Endothelial cell of umbilical vein (primary cell): ENCODE results near the gene KHDRBS1. TPM values are rescaled to one million over a fixed set of nuclear protein-coding genes. Genes with fewer than 3 reads are reported as not detected.

ENCODE experiments used
- BruUV-seq: library from RNA; stranded (reverse); fragments of 400-500 nt; replicated peaks from 2 replicates; lab custom pipeline; 2021; lab: Mats Ljungman, UMichigan
- CTCF ChIA-PET: fragments of 300-600, 350-600 bp; sonication (Branson Sonifier 250); formaldehyde crosslinking; loops from one replicate; lab custom pipeline; 2021; ENCODE audit warnings: antibody characterized with exemption, inconsistent platforms; lab: Charles Lee
- POLR2A ChIA-PET: fragments of 300-600, 350-600 bp; sonication (Branson Sonifier 250); formaldehyde crosslinking; loops from one replicate; lab custom pipeline; 2021; ENCODE audit warnings: antibody characterized with exemption, inconsistent platforms; lab: Charles Lee
- DNase-seq: peaks from one replicate; pipeline ENCODE4 v3.0.0-alpha.2; 2011; ENCODE audit warnings: low read depth, low spot score
- FAIRE-seq: peaks from 2 replicates; lab custom pipeline; 2011; peaks lifted over from hg19 to GRCh38; lab: Jason Lieb, UNC
- H2AFZ ChIP-seq: 2 replicates; pipeline ENCODE4 v1.6.0; 2012; ENCODE audit warnings: low read depth, low read length, control low read depth, inconsistent platforms
- H3K27ac ChIP-seq: 2 replicates; pipeline ENCODE4 v1.5.1; 2011; ENCODE audit warnings: low read depth, mild to moderate bottlenecking, control low read depth, low read length, moderate library complexity; ENCODE audit not compliant: insufficient read depth
- H3K27me3 ChIP-seq, 2 experiments: 2 replicates each; pipeline versions ENCODE4 v1.6.0 to v1.6.1; 2011; ENCODE audit warnings: low read length in 2 of 2, mixed read lengths in 1 of 2; ENCODE audit not compliant: control insufficient read depth in 2 of 2, insufficient read depth in 2 of 2
- H3K36me3 ChIP-seq, 2 experiments: 2 replicates in 1 of 2; 3 replicates in 1 of 2; pipeline ENCODE4 v1.5.1; 2011; ENCODE audit warnings: low read length in 2 of 2, mild to moderate bottlenecking in 1 of 2, moderate library complexity in 1 of 2; ENCODE audit not compliant: control insufficient read depth in 2 of 2, insufficient read depth in 2 of 2; ENCODE audit errors: extremely low read depth in 1 of 2
- H3K4me1 ChIP-seq: 3 replicates; pipeline ENCODE4 v1.5.1; 2011; ENCODE audit warnings: mild to moderate bottlenecking, low read length; ENCODE audit not compliant: control insufficient read depth, insufficient read depth; ENCODE audit errors: extremely low read depth
- H3K4me2 ChIP-seq: 2 replicates; pipeline ENCODE4 v1.6.1; 2011; ENCODE audit warnings: low read length, control low read depth, mixed read lengths; ENCODE audit not compliant: insufficient read depth
- H3K4me3 ChIP-seq, 3 experiments: fragments of 200-600 bp in 1 of 3; sonication (generic), shearing (Covaris generic) in 1 of 3; replicated peaks in 1 of 3; 2 replicates each; pipeline ENCODE4 v1.5.1; 2011 to 2016; ENCODE audit warnings: control low read depth in 3 of 3, low read length in 3 of 3, mild to moderate bottlenecking in 2 of 3, inconsistent platforms in 1 of 3, low read depth in 1 of 3, moderate library complexity in 1 of 3; ENCODE audit not compliant: insufficient read depth in 1 of 3
- H3K79me2 ChIP-seq: 2 replicates; pipeline ENCODE4 v1.6.0; 2012; ENCODE audit warnings: low read length, inconsistent platforms; ENCODE audit not compliant: control insufficient read depth, insufficient read depth
- H3K9ac ChIP-seq: replicated peaks from 2 replicates; pipeline ENCODE3; 2011; ENCODE audit warnings: low read length, control low read depth; ENCODE audit not compliant: insufficient read depth; ENCODE audit errors: extremely low read depth
- H3K9me1 ChIP-seq: replicated peaks from 3 replicates; pipeline ENCODE4 v1.6.0; 2011; ENCODE audit warnings: mild to moderate bottlenecking, low read length; ENCODE audit not compliant: control insufficient read depth, insufficient read depth; ENCODE audit errors: extremely low read depth
- H3K9me3 ChIP-seq: replicated peaks from 2 replicates; pipeline ENCODE4 v1.5.1; 2012; ENCODE audit warnings: low read length, inconsistent platforms; ENCODE audit not compliant: control insufficient read depth, insufficient read depth
- H4K20me1 ChIP-seq: replicated peaks from 2 replicates; pipeline ENCODE3; 2011; ENCODE audit warnings: mild to moderate bottlenecking, low read length; ENCODE audit not compliant: control insufficient read depth, insufficient read depth; ENCODE audit errors: extremely low read depth
- CTCF ChIP-seq, 2 donors: IDR thresholded peaks; 1 replicate in 1 of 2; 2 replicates in 1 of 2; pipeline ENCODE4 v1.5.1; 2011; ENCODE audit warnings: low read length in 2 of 2, mild to moderate bottlenecking in 2 of 2, moderate library complexity in 2 of 2, control low read depth in 1 of 2, inconsistent platforms in 1 of 2, low read depth in 1 of 2; ENCODE audit not compliant: insufficient read depth in 1 of 2; ENCODE audit errors: extremely low read depth in 1 of 2
- FOS ChIP-seq: IDR thresholded peaks from 2 replicates; pipeline ENCODE4 v1.6.1; 2011; ENCODE audit warnings: mild to moderate bottlenecking, low read length, moderate library complexity, borderline replicate concordance; ENCODE audit not compliant: insufficient read depth
- JUN ChIP-seq: IDR thresholded peaks from 2 replicates; pipeline ENCODE4 v1.6.1; 2011; ENCODE audit warnings: borderline replicate concordance, low read depth; ENCODE audit not compliant: insufficient read length, insufficient read depth
- MAX ChIP-seq: IDR thresholded peaks from 2 replicates; pipeline ENCODE4 v1.6.1; 2011; ENCODE audit not compliant: insufficient read depth, insufficient read length
- POLR2A ChIP-seq: IDR thresholded peaks from 2 replicates; pipeline ENCODE4 v1.6.1; 2012; ENCODE audit warnings: low read depth, mild to moderate bottlenecking, control low read depth, low read length
- dilution Hi-C: fragments of 300-500 bp; cut with MboI; formaldehyde crosslinking; loops from one replicate; pipeline ENCODE4 v1.15.0; 2019; ENCODE audit warnings: low sequenced_read_pairs; ENCODE audit not compliant: extremely low pct_ligation_motif_present
- intact Hi-C: fragments of 100-400 bp; cut with micrococcal nuclease; formaldehyde crosslinking; loops from one replicate; pipeline ENCODE4 v1.10.0; 2022
- polyA plus RNA-seq, 4 experiments: library from polyadenylated mRNA; depleted of rRNA in 3 of 4; stranded (reverse) in 3 of 4; unstranded in 1 of 4; fragments of >200 nt; gene quantifications; 2 replicates each; pipeline versions ENCODE4 v1.2.1 to v1.2.3, GENCODE V29; 2011 to 2012; ENCODE audit warnings: missing spikeins in 1 of 4
- total RNA-seq: library from RNA; stranded (reverse); gene quantifications from 2 replicates; pipeline ENCODE4 v1.2.3, GENCODE V29; 2021

The KHDRBS1 gene
- total and polyA plus RNA-seq, 2 donors (not counting 3 experiments of a cell fraction or from before 2014, with no cell fraction given), result 43.4 to 194 TPM

GRCh38 chr1:31984419-31985347 lies 29.0 kb upstream of the KHDRBS1 start:
- DNase-seq (peak; percentile 64), FAIRE-seq (peak; percentile 76)
- Histone ChIP-seq H3K4me3 (no peak overlapping the region), H3K36me3 (no peaks in the 10 kb centered on the region), H3K27me3 (no peaks in the 10 kb centered on the region), H3K9ac (no peak overlapping the region), H2AFZ (peak overlapping the region; percentile 65), H3K4me1 (peaks cover 16% of the 10 kb centered on the region), H3K9me3 (no peaks in the 10 kb centered on the region), H4K20me1 (no peaks in the 10 kb centered on the region), H3K27ac (no peak overlapping the region), H3K4me2 (no peak overlapping the region), H3K79me2 (no peaks in the 10 kb centered on the region), H3K9me1 (no peaks in the 10 kb centered on the region)
- intact Hi-C loops, result no loop called here
- no TSS peak for BruUV-seq
- TF ChIP-seq CTCF (IDR thresholded peaks at IDR 0.05; ENCODE audit: extremely low read depth in 1 of 2, insufficient read depth in 1 of 2, low read depth in 1 of 2, low read length in 2 of 2) (no peak), JUN (no peak), POLR2A (no peak), MAX (no peak), FOS (peak; percentile 61)
- ChIA-PET CTCF (interaction anchor here (0.8 to 2.5 kb wide), 4 partner anchors 19 to 29 kb away, joined by 3 to 14 read pairs (median 6); no protein-coding TSS in a partner anchor), POLR2A (no interaction called here)
- dilution Hi-C loops, result no loop called here
